Measurements from ENCODE around the gene LRIT2.

- TF ChIP-seq, protein P1, sequence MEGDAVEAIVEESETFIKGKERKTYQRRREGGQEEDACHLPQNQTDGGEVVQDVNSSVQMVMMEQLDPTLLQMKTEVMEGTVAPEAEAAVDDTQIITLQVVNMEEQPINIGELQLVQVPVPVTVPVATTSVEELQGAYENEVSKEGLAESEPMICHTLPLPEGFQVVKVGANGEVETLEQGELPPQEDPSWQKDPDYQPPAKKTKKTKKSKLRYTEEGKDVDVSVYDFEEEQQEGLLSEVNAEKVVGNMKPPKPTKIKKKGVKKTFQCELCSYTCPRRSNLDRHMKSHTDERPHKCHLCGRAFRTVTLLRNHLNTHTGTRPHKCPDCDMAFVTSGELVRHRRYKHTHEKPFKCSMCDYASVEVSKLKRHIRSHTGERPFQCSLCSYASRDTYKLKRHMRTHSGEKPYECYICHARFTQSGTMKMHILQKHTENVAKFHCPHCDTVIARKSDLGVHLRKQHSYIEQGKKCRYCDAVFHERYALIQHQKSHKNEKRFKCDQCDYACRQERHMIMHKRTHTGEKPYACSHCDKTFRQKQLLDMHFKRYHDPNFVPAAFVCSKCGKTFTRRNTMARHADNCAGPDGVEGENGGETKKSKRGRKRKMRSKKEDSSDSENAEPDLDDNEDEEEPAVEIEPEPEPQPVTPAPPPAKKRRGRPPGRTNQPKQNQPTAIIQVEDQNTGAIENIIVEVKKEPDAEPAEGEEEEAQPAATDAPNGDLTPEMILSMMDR (IDR thresholded peaks at IDR 0.05; ENCODE audit: low read depth, low read length, poor library complexity, severe bottlenecking): no peak
- TF ChIP-seq EZH2phosphoT487 (IDR thresholded peaks at IDR 0.05; ENCODE audit: borderline replicate concordance, low read length): no peak
Measured at GRCh38 chr10:84193846-84194423, 31.4 kb downstream of the LRIT2 start.

Measured in DOHH2 (cell line).